Retina (tissue), 1 donor: ENCODE results near the gene OGT.
"Not testable (repeated sequence)": the region's sequence is repeated elsewhere in the genome, so short reads cannot be mapped to it uniquely, and the experiment has no call there.

ENCODE experiments used
- DNase-seq: peaks from one replicate; pipeline ENCODE4 v3.0.0-alpha.2; 2016

The OGT gene

DNA sequence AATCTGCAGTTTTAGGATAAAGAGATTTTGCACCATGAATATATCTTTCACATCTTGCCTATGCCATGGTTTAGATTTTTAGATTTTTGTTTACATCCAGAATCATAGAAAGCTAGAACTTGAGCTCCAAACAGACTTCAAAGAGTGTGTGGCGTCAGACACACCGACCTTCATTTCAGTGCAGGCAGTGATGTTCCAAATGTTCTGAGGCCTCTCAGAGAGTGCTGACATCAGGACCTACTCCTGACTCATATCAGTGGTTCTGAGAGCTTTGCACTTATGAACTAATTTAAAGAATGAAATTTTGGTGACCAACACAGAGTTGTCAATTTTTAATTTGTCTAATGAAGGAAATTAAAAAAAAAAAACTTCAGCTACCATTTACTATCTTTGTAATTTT lies 67.1 kb downstream of the OGT start:
- no peak for DNase-seq

DNA sequence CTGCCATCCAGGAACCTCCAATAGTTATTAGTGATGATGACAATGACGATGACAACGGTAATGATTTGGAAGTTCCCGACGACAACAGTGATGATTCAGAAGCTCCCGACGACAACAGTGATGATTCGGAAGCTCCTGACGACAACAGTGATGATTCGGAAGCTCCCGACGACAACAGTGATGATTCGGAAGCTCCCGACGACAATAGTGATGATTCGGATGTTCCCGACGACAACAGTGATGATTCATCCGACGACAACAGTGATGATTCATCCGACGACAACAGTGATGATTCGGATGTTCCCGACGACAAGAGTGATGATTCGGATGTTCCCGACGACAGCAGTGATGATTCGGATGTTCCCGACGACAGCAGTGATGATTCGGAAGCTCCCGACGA lies 70.7 kb downstream of the OGT start:
- DNase-seq, result no peak

DNA sequence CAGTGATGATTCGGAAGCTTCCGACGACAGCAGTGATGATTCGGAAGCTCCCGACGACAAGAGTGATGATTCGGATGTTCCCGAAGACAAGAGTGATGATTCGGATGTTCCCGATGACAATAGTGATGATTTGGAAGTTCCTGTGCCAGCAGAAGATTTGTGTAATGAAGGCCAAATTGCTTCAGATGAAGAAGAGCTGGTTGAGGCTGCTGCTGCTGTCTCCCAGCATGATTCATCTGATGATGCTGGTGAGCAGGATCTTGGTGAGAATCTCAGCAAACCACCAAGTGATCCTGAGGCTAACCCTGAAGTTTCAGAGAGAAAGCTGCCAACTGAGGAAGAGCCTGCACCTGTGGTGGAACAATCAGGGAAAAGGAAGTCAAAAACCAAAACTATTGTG lies 71.2 kb downstream of the OGT start:
- DNase-seq, result no peak

DNA sequence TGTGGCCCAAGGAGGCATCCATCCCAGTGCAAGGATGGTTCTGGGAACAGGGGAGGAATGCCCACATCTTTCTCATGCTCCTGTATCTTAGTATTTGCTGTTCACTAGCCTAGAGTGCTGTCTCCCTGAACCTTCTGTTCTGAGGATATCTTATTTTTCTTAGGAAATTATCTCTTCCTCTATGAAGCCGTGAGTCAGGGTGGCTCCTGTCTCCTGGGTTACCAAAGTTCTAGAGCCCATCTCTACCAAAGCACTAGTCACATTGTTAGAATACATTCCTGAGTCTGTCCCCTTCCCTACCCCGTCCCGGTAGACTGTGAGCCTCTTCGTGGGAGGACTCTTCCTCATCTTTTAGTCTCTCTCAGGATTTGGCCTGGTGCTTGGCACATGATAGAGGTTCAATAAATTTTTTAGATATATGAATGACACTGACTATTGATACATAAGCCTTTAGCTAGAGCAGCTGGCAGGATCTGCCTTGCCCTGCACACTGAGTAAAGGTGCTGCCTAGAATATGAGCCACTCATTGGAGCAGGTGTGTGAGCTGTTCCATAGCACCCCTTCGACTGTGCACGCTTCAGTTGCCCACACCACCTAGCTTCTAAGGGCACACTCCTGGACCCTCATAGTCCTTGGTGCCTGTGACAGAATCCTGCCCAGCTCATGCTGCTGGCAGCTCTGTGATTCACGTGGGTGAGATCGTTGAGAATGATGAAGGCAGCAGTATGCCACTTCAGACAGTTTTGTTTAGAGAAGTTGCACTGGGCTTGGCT lies 72.1 kb downstream of the OGT start:
- DNase-seq, result no peak

DNA sequence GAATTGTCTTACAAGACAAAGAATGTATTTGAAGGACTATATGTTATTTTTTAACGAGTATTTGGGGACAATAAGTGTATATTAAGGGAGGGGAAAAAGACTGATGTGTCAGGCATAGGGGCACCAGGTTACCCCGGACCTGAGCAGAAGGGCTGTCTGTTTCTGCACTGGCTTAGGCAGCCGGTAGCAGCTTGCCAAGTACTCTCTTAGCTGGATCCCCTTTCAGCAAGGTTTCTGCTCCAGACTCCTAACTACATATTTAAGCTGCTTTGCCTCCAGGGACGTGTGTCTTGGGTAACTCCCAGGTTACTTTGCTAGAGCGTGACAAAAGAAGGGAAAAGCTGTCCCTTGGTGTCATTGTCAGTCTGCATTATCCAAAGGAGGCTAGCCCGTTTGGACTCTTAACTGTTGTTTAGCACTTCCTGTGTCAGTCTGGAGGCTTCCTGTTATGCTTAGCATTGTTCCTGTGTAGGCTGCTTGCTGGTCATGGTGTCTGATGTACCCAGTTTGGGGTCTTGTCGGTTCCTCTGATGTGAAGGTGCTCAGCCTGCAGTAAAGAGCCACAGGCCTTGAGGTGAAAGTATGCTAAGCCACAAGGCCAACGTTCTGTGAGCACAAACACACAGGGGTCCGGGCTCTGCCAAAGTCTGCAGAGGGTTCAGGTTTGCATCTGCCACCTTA lies 73.8 kb downstream of the OGT start:
- no peak for DNase-seq

DNA sequence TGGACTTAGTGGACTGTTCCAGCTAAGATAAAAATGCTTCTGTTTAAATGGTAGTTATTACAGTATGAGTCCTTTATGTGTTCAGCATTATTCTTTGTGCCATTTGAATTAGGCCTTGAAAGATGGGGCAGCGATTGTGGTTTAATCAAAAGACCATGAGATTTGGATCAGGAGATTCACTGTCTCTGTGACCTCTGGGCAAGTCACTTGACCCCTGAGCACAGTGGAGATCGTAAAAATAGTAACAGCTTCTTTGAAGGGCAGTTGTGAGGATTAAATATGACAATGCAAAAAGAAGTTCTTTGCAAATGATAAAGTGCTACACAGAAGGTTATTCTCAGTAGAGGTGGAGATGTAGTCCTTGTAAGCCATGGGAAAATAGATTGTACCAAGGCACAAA lies 74.6 kb downstream of the OGT start:
- no peak for DNase-seq

DNA sequence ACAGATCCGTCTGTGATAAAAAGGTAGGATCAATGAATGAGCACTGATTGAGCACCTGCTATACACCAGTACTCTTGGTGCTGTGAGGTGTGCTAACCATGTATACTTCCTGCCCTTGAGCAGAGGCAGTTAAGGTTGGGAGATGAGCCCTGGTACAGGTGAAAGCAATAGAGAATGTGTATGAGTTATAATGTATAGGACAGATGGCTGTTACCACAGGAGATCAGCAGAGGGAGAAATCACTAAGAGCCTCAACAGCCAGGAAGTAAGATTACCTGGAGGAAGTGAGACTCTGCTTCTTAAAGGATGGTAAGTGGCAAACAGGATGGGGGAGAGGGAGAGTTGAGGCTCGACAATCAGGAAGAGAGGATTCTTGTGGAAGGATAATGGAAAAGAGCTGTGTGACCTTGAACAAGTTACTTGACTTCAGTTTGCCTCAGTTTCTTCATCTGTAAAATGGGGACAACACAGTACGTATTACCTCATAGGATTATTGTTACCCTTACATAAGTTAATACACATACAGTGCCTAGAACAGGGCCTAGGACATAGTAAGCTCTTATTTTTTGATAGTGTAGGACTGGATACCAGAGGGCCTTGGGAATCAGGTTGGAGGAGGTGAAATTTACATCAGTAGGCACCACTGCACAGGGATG lies 76.3 kb downstream of the OGT start:
- DNase-seq, result no peak

DNA sequence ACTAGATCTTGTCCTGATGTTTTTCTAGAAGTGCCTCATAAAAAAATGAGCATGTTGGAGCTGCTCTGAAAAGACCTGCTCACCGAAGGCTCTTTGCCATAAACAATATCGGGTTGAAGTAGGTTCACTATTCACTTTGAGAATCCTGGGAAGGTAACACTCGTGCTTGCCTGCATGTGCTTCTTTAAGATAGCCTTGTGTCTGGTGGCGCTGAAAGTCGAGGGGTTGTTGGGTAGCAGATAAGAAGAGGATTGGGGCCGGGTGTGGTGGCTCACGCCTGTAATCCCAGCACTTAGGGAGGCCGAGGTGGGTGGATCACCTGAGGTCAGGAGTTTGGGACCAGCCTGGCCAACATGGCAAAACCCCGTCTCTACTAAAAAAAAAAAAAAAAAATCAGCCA lies 78.8 kb downstream of the OGT start:
- DNase-seq, result not testable (repeated sequence)

DNA sequence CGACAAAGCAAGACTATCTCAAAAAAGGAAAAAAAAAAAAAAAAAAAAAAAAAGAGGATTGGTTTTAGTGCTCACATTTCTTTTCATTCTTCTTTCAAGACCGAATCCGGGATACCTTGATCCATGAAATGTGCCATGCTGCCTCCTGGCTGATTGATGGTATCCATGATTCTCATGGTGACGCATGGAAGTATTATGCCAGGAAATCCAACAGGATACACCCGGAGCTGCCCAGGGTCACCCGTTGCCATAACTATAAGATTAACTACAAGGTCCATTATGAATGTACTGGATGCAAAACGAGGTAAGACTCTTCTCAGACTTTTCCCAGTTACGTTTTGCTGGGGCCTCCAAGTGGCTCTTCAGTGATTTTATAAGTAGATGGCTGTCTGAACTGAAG lies 79.4 kb downstream of the OGT start:
- DNase-seq, result no peak

DNA sequence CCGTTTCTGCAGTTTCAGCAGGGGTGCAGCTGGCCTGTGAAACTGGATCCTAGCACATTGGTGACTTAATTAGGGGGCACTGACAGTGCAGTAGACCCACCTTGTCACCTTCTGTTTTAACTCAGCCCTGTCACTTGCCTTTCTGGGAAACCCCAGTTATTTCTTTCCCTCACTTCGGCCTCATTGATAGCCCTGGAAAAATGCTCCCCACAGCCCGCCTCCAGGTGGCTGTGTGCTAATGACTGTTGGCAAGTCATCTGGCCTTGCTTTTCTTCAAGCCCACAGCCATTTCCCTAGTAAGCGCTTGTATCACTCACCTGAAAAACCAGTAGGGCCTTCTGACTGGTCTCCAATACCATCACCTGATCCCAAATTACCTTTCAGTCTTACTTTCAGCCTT lies 82.2 kb downstream of the OGT start:
- DNase-seq, result no peak

DNA sequence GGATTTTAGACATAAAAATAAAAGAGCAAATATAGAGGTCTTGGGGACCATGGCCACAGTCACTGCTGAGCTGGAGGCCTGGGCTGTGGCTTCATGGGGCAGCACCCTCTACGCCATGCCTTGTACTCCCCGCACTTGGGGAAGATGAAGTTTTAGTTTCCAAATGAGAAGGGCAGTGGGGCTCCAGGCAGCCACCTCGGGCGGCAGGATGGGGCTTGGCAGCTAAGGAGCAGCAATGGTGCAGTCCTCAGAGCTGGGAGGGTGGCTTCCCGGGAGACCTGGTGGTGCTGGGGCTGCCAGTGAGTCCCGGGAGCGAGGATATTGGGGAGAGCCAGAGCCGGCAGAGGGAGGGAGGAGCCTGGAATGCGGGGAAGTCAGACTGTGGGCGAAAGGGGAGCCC lies 83.0 kb downstream of the OGT start:
- no peak for DNase-seq

DNA sequence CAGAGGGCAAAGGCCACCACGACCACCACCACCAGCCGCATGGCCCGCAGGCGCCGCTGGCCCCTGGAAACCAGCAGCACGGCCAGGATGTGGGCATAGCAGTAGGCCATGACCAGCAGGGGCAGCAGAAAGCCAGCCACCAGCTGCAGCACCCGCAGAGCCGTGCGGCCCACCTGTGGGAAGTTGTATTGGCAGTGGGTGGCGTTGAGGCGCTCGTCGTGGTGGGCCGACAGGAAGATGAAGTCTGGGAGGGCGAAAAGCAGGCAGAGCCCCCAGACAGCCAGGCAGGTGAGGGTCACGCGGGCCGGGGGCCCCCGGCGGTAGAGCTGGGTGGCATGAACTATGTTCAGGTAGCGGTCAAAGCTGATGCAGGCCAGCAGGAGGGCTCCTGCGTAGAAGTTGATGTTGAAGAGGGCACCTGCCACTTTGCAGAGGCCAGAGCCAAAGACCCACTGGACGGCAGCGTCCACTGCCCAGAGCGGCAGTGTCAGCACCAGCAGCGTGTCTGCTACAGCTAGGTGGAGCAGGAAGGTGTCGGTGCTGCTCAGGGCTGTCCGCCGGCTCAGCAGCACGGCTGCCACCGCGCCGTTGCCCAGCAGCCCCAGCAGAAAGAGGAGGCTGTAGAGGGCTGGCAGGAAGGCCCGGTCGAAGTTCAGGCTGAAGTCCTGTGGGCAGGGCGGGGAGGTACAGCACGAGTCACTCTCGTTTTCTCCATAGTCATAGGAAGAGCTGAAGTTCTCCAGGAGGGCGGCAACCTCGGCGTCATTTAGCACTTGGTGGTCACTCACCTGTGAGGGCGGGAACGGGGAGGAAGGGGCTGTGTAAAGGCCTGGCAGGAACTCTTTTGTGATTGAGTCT lies 84.0 kb downstream of the OGT start:
- DNase-seq, result no peak

DNA sequence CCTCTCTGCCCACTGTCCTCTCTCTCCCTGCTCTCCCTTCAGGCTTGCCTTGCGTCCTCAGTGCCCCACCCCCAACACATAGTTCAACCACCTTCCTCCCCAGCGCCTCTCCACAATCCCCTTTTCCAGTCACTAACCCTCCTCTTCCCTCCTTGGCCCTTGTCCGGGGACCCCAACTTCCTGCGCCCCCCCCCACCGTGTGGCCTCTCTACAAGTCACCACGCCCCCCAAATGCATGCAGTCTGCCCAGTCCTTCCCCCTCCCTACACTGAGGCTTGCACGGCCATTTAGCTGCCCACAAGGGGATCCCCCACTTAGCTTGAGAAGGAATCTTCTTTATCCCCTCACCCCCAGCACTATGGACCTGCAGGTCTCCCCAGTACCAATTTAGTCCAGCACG lies 84.8 kb downstream of the OGT start:
- no peak for DNase-seq

DNA sequence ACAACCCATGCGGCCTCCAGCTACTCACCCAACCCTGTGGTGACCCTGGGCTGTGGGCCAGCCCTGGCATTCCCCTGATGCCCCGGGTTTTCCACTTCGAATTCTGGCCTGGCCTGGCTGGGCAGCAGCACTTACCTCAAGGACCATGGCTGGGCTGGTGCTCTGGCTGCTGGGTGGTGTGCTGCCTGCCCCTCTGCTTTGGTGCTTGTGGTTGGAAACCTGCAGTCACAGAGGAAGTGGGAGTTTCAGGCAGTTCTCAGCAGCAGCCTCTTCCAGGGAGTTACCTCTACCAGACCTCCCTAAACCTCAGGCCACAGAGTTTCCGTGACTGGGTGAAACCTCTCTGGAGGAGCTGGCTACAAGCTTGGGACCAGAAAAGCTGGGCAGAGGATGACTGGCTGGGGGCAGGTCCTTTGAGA lies 85.4 kb downstream of the OGT start, which contains the start of gene CXCR3:
CXCR3 (minus strand) TSS at position 209 of the 419 bp plus-strand sequence; CDS start at position 147, 62 bp downstream.
- no peak for DNase-seq

DNA sequence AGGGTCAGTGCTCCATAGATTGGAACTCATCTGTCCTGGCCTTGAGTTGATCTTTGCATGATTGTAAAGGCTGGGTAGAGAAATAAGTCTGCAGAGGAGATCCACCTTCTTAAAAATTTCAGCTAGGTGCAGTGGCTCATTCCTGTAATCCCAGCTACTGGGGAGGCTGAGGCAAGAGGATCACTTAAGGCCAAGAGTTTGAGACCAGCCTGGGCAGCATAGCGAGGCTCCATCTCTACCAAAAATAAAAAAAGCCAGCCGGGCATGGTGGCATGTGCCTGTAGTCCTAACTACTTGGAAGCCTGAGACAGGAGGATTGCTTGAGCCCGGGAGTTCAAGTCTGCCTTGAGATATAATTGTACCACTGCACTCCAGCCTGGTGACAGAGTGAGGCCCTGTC lies 85.9 kb downstream of the OGT start:
- DNase-seq, result no peak

DNA sequence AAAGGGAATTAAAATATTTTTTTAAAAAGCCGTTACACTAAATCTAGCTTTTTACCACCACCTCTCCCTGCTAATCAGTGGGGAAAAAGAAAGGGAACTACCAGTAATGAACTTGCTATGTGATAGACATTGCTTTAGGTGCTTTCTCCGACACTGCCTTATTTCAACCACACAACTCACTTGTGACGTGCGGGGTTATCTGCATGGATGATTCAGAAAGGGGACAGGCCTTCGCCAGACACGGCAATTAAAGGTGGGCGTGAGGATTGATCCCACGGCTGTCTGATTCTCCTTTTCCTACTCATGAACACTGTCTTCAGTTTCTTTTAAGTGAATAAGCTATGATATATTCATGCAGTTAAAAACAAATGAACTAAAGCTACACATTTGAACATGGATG lies 86.3 kb downstream of the OGT start:
- DNase-seq, result no peak

DNA sequence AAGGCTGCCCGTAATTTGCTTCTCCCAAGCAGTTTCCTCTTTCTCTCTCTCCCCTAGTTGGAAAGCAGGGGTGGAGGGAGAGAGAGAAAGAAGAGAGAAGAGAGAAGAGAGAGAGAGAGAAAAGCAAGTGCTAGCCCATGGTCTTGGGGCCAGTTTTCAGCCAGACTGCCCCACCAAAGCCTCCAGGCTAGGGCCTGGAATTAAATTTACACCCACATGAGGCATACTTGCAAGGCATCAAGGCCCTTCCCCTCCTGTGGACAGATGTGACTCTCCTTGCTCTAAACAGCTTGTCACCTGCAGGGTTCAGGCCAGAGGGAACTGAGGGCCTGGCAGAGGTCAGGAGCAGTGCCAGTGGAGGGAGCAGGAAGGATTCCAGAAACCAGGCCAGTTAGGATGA lies 87.1 kb downstream of the OGT start:
- no peak for DNase-seq

DNA sequence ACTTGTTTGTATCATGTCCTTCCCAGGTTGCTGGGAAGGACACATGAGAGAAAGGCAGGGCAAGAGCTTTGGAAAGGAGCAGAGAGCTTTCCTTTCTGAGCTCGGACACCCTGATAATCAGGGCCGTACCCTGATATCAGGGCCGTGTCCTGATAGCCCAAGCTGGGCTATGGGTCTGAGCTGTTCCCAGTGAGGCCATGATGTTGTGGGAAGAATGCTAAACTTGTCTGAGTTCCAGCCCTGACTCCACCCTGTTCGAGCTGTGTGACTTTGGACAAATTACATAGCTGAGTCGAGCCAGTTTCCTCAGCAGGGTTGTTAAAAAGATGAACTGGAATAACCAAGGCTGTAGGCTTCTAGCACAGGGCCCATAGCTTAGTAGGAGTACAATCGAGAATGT lies 88.7 kb downstream of the OGT start:
- DNase-seq, result no peak

DNA sequence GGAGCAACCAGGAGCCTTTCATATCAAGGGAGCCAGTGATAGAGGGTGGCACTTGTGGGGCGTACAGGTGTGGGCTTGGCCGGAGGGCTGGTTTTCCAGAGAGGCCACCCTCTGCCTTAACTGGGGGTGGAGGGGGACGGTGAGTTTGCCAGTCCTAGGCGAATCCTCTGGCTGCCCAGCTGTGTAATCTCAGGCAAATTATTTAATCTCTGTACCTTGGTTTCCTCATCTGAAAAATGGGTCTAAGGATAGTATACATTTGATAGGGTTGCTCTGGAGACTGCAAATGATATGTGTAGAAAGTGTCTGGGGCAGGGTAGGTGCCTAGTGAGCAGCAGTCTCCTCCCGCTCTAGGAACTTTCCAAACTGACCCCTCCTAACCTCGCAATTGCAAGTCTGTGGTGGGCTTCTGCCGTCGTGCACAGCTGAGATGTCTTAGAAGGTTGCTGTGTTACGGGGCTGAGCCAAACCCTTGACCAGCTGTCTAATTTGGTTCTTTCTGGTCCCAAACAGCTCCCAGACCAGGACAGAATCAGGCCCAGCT lies 89.2 kb downstream of the OGT start:
- DNase-seq, result no peak

DNA sequence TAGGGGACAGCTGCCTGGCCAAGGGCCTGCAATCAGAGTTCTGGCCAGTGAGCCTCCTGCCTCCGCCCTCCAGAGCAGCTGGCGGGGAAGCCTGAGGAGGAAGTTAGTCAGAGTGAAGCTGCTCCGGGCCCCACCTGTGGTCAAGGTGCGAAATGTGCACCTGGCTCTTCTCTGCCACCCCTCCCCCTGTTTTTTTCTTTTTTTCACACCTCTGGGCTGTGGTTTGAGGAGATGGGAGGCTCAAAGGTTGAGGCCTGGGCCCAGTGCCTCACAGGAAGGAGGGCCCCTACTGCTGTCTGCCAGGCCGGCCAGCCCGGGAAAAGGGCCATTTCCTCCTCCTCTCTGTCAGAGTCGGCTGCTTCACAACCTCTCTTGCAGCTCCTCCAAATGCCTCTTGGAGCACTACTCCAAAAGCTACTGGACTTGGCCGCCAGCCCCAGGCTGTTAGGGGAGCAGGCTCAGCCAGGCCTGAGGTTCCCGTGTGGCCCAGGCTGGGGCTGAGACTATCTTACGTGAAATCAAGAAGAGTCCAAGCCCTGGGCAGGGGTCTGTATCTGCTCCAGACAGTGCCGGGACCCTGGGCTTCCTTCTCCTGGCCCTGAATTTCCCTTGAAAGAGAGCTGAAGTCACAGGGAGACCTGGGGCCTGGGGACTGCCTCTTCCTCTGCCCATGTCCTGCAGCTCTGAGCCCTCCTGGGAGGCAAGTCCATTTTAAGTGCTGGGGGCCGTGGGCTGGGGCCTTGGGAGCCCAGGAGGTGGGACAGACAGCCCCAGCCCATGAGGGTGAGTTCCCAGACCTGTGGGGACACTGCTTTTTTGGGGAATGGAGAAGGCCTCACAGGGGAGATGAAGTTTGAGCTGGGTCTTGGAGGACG lies 89.9 kb downstream of the OGT start:
- no peak for DNase-seq

DNA sequence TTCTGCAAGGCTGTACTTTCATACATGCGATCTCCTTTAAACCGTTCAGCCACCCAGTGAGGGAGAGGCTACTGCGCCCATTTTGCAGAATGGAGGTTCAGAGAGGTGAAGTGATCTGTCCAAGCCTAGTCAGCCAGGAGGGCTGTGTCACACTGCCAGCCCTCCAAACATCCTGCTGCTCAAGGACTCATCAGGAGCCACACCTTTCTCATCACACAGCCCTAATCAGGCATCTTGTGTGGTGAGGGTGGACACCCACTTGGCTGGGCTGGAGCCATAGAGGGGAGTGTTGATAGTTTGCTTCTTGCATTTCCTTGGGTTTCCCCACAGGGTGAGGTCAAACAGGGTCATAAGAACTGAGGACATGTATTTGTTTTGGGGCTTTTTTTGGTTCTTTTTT lies 90.8 kb downstream of the OGT start:
- no peak for DNase-seq

DNA sequence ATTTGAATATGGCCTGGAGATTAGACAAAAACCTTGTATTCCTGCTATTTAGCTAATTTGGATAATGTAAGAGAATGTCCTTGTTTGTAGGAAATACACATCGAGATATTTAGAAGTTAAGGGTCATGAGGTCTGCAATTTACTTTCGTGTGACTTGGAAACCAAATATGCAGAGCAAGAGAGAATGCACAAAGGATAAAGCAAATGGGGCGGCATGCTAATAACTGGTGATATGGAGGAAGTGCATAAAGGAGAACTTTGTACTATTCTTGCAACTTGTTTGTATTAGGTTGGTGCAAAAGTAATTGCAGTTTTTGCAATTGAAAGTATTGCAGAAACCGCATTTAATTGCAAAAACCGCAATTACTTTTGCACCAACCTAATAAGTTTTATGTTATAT lies 92.6 kb downstream of the OGT start:
- no peak for DNase-seq
